ENCODE results near the gene MYO1F. TPM values are rescaled to one million over a fixed set of nuclear protein-coding genes. Genes with fewer than 3 reads are reported as not detected.

The MYO1F gene
- total and polyA plus RNA-seq, 2 donors from 2014 or later, result 1.7 to 35.8 TPM

DNA sequence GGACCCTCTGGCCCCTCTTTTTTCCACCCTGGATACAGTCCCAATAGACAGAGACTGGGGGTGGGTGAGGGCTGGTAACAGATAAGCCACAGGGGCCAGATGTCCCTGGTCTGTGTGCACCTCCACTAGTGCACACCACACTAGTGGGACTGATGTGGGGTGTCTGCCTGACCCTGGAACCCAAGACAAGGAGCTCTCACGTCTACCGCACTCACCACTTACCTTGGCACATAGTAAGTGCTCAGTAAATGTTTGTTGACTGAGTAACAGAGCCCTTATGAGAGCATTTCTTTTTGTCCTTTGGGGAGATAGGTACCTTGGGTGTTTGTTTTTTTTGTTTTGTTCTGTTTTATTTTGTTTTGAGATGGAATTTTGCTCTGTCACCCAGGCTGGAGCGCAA lies 40.1 kb downstream of the MYO1F start:
- H3K36me3 ChIP-seq (ENCODE audit: control insufficient read depth in 2 of 3, insufficient read depth in 3 of 3, low read length in 3 of 3), result no peaks in the 10 kb centered on the region
- no peak for DNase-seq
- no peak for FAIRE-seq
- H3K27ac ChIP-seq (ENCODE audit: low read depth in 2 of 2, low read length in 2 of 2), result no peak overlapping the region
- H3K9me3 ChIP-seq (ENCODE audit: control insufficient read depth in 2 of 3, insufficient read depth in 1 of 3, low read length in 3 of 3), result no peaks in the 10 kb centered on the region
- no peak overlapping the region for H3K4me3 ChIP-seq (ENCODE audit: low read length in 3 of 3)
- TF ChIP-seq, protein P1, sequence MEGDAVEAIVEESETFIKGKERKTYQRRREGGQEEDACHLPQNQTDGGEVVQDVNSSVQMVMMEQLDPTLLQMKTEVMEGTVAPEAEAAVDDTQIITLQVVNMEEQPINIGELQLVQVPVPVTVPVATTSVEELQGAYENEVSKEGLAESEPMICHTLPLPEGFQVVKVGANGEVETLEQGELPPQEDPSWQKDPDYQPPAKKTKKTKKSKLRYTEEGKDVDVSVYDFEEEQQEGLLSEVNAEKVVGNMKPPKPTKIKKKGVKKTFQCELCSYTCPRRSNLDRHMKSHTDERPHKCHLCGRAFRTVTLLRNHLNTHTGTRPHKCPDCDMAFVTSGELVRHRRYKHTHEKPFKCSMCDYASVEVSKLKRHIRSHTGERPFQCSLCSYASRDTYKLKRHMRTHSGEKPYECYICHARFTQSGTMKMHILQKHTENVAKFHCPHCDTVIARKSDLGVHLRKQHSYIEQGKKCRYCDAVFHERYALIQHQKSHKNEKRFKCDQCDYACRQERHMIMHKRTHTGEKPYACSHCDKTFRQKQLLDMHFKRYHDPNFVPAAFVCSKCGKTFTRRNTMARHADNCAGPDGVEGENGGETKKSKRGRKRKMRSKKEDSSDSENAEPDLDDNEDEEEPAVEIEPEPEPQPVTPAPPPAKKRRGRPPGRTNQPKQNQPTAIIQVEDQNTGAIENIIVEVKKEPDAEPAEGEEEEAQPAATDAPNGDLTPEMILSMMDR (IDR thresholded peaks at IDR 0.05; ENCODE audit: borderline replicate concordance, extremely low read depth, insufficient read depth), result no peak
- H3K27me3 ChIP-seq (ENCODE audit: control insufficient read depth, insufficient read depth, low read length), result no peaks in the 10 kb centered on the region
- no peak overlapping the region for H3K9ac ChIP-seq (ENCODE audit: low read length in 3 of 3)
- intact Hi-C loops (cut with DNase I), result no loop called here
- H3K4me1 ChIP-seq (ENCODE audit: control insufficient read depth in 2 of 3, insufficient read depth in 2 of 3, low read depth in 1 of 3, low read length in 3 of 3), result no peaks in the 10 kb centered on the region

DNA sequence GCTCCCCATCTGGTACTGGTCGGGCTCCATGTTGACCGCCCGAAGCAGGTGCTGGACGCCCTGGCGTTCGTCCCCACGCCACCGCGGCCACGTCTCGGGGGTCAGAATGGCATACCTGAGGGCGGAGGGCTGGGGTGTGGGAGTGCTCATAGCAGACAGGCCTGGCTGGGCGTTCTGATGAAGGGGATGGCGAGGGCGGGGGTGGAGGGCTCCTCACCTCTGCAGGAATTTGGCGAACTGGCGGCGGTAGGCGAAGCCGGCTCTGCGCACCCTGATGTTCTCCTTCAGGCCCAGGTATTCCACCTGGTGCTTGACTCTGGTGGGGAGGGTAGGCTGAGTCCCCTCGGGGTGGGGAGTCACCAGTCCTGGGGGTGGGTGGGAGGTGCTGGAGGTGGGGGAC lies 41.0 kb downstream of the MYO1F start:
- TF ChIP-seq, protein P1 (IDR thresholded peaks at IDR 0.05; ENCODE audit: borderline replicate concordance, extremely low read depth, insufficient read depth), result no peak
- Histone ChIP-seq H3K9ac (ENCODE audit: low read length in 3 of 3) (no peak overlapping the region), H3K4me3 (ENCODE audit: low read length in 3 of 3) (no peak overlapping the region), H3K27ac (ENCODE audit: low read depth in 2 of 2, low read length in 2 of 2) (no peak overlapping the region), H3K36me3 (ENCODE audit: control insufficient read depth in 2 of 3, insufficient read depth in 3 of 3, low read length in 3 of 3) (no peaks in the 10 kb centered on the region), H3K4me1 (ENCODE audit: control insufficient read depth in 2 of 3, insufficient read depth in 2 of 3, low read depth in 1 of 3, low read length in 3 of 3) (no peaks in the 10 kb centered on the region), H3K9me3 (ENCODE audit: control insufficient read depth in 2 of 3, insufficient read depth in 1 of 3, low read length in 3 of 3) (no peaks in the 10 kb centered on the region), H3K27me3 (ENCODE audit: control insufficient read depth, insufficient read depth, low read length) (no peaks in the 10 kb centered on the region)
- intact Hi-C loops (cut with DNase I), result no loop called here
- FAIRE-seq, result no peak
- DNase-seq, result no peak

- Histone ChIP-seq H3K27me3 (ENCODE audit: control insufficient read depth, insufficient read depth, low read length) (no peaks in the 10 kb centered on the region), H3K9ac (ENCODE audit: low read length in 3 of 3) (no peak overlapping the region), H3K9me3 (ENCODE audit: control insufficient read depth in 2 of 3, insufficient read depth in 1 of 3, low read length in 3 of 3) (no peaks in the 10 kb centered on the region), H3K4me1 (ENCODE audit: control insufficient read depth in 2 of 3, insufficient read depth in 2 of 3, low read depth in 1 of 3, low read length in 3 of 3) (no peaks in the 10 kb centered on the region), H3K4me3 (ENCODE audit: low read length in 3 of 3) (no peak overlapping the region), H3K27ac (ENCODE audit: low read depth in 2 of 2, low read length in 2 of 2) (no peak overlapping the region), H3K36me3 (ENCODE audit: control insufficient read depth in 2 of 3, insufficient read depth in 3 of 3, low read length in 3 of 3) (no peaks in the 10 kb centered on the region)
- TF ChIP-seq, protein P1 (IDR thresholded peaks at IDR 0.05; ENCODE audit: borderline replicate concordance, extremely low read depth, insufficient read depth), result no peak
- intact Hi-C loops (cut with DNase I), result no loop called here
- FAIRE-seq (no peak), DNase-seq (peak in 1 of 5 donors; percentile 11)
Observed at GRCh38 chr19:8532225-8532624, 45.0 kb downstream of the MYO1F start.

- H3K4me1 ChIP-seq (ENCODE audit: control insufficient read depth in 2 of 3, insufficient read depth in 2 of 3, low read depth in 1 of 3, low read length in 3 of 3), result no peaks in the 10 kb centered on the region
- H3K9me3 ChIP-seq (ENCODE audit: control insufficient read depth in 2 of 3, insufficient read depth in 1 of 3, low read length in 3 of 3), result no peaks in the 10 kb centered on the region
- no peak overlapping the region for H3K4me3 ChIP-seq (ENCODE audit: low read length in 3 of 3)
- H3K27ac ChIP-seq (ENCODE audit: low read depth in 2 of 2, low read length in 2 of 2), result no peak overlapping the region
- intact Hi-C loops (cut with DNase I), result no loop called here
- no peak overlapping the region for H3K9ac ChIP-seq (ENCODE audit: low read length in 3 of 3)
- TF ChIP-seq, protein P1 (IDR thresholded peaks at IDR 0.05; ENCODE audit: borderline replicate concordance, extremely low read depth, insufficient read depth), result no peak
- H3K36me3 ChIP-seq (ENCODE audit: control insufficient read depth in 2 of 3, insufficient read depth in 3 of 3, low read length in 3 of 3), result no peaks in the 10 kb centered on the region
- DNase-seq (no peak), FAIRE-seq (no peak)
- H3K27me3 ChIP-seq (ENCODE audit: control insufficient read depth, insufficient read depth, low read length), result no peaks in the 10 kb centered on the region
Observed at GRCh38 chr19:8531470-8531869, 45.8 kb downstream of the MYO1F start.
